ENCODE measurements around the gene TSSK3. TPM values are rescaled to one million over a fixed set of nuclear protein-coding genes. Genes with fewer than 3 reads are reported as not detected.

TSSK3 gene
- total RNA-seq, 1 experiment from 2014 or later: 1.6 TPM

- ChIA-PET POLR2A (interaction anchor here (3.3 kb wide), 1 partner anchor 9 kb away, joined by 22 read pairs; the partner anchor contains the start of gene MARCKSL1), RAD21 (ENCODE audit: low non-redundant PET in 1 of 2, low total read pairs in 2 of 2, uncharacterized antibody in 2 of 2, unreplicated experiment in 2 of 2) (no interaction called here), CTCF (no interaction called here)
- Histone ChIP-seq H3K4me3 (replicated peaks in 1 of 2; ENCODE audit: low read depth in 1 of 2, low read length in 2 of 2) (no peak overlapping the region), H2AFZ (ENCODE audit: low read depth, low read length, poor library complexity, severe bottlenecking) (no peak overlapping the region), H3K4me1 (ENCODE audit: control insufficient read depth in 1 of 2, insufficient read depth in 2 of 2, low read length in 2 of 2) (no peaks in the 10 kb centered on the region), H3K9me2 (ENCODE audit: insufficient read depth) (no peaks in the 10 kb centered on the region), H3K4me2 (ENCODE audit: low read length) (no peak overlapping the region), H3K36me3 (ENCODE audit: control insufficient read depth in 1 of 2, insufficient read depth in 2 of 2, low read length in 2 of 2) (no peaks in the 10 kb centered on the region), H3K79me2 (ENCODE audit: insufficient read depth, low read length) (no peaks in the 10 kb centered on the region), H3K27ac (ENCODE audit: low read depth, low read length) (no peak overlapping the region), H3K27me3 (ENCODE audit: insufficient read depth, low read length) (no peaks in the 10 kb centered on the region), H3K9ac (ENCODE audit: low read length) (no peak overlapping the region), H4K20me1 (ENCODE audit: insufficient read depth) (no peaks in the 10 kb centered on the region), H3K9me3 (ENCODE audit: control insufficient read depth in 1 of 2, insufficient read depth in 1 of 2, low read depth in 1 of 2, low read length in 2 of 2) (no peaks in the 10 kb centered on the region)
- no TSS peak for BruUV-seq (replicated peaks)
- TF ChIP-seq RAD21 (IDR thresholded peaks at IDR 0.05; ENCODE audit: low read depth): no peak
- DNase-seq (ENCODE audit: low read depth, low spot score) (no peak), ATAC-seq (no peak)
- intact Hi-C loops (cut with micrococcal nuclease): no loop called here
Observed at GRCh38 chr1:32345289-32345827, 17.0 kb upstream of the TSSK3 start.

- intact Hi-C loops (cut with micrococcal nuclease): no loop called here
- no peaks in the 10 kb centered on the region for H3K27me3 ChIP-seq (ENCODE audit: insufficient read depth, low read length)
- no peak overlapping the region for H3K4me2 ChIP-seq (ENCODE audit: low read length)
- CTCF ChIA-PET: no interaction called here
- H3K79me2 ChIP-seq (ENCODE audit: insufficient read depth, low read length): no peaks in the 10 kb centered on the region
- H3K4me3 ChIP-seq (replicated peaks in 1 of 2; ENCODE audit: low read depth in 1 of 2, low read length in 2 of 2): no peak overlapping the region
- no peak for TF ChIP-seq JUND (IDR thresholded peaks at IDR 0.05)
- TF ChIP-seq EGR1 (IDR thresholded peaks at IDR 0.05; ENCODE audit: low read depth): no peak
- no peak for TF ChIP-seq SIN3A (IDR thresholded peaks at IDR 0.05; ENCODE audit: low read depth)
- no peak for TF ChIP-seq POLR2AphosphoS5 (IDR thresholded peaks at IDR 0.05; ENCODE audit: low read depth, low read length)
- TF ChIP-seq CBX3 (IDR thresholded peaks at IDR 0.05; ENCODE audit: low read depth): no peak
- no peak for TF ChIP-seq ZBTB33 (IDR thresholded peaks at IDR 0.05; ENCODE audit: extremely low read depth, insufficient replicate concordance, low read length)
- no peaks in the 10 kb centered on the region for H3K9me3 ChIP-seq (ENCODE audit: control insufficient read depth in 1 of 2, insufficient read depth in 1 of 2, low read depth in 1 of 2, low read length in 2 of 2)
- H2AFZ ChIP-seq (ENCODE audit: low read depth, low read length, poor library complexity, severe bottlenecking): no peak overlapping the region
- no peak overlapping the region for H3K9ac ChIP-seq (ENCODE audit: low read length)
- POLR2A ChIA-PET: interaction anchor here (3.3 kb wide), 1 partner anchor 11 kb away, joined by 22 read pairs; the partner anchor contains the start of gene MARCKSL1
- BruUV-seq (replicated peaks): no TSS peak
- RAD21 ChIA-PET (ENCODE audit: low non-redundant PET in 1 of 2, low total read pairs in 2 of 2, uncharacterized antibody in 2 of 2, unreplicated experiment in 2 of 2): no interaction called here
- no peaks in the 10 kb centered on the region for H4K20me1 ChIP-seq (ENCODE audit: insufficient read depth)
- no peaks in the 10 kb centered on the region for H3K9me2 ChIP-seq (ENCODE audit: insufficient read depth)
- ATAC-seq: no peak
- H3K4me1 ChIP-seq (ENCODE audit: control insufficient read depth in 1 of 2, insufficient read depth in 2 of 2, low read length in 2 of 2): peaks cover 0 to 8% of the 10 kb centered on the region in 2 experiments; a peak in 2 of 4 replicates
- DNase-seq (ENCODE audit: low read depth, low spot score): no peak
- no peaks in the 10 kb centered on the region for H3K36me3 ChIP-seq (ENCODE audit: control insufficient read depth in 1 of 2, insufficient read depth in 2 of 2, low read length in 2 of 2)
- H3K27ac ChIP-seq (ENCODE audit: low read depth, low read length): no peak overlapping the region
Observed at GRCh38 chr1:32346532-32347157, 15.7 kb upstream of the TSSK3 start.

Data from HCT116 (cell line).